ENCODE results near the gene NUDT5.

NUDT5 gene

DNA sequence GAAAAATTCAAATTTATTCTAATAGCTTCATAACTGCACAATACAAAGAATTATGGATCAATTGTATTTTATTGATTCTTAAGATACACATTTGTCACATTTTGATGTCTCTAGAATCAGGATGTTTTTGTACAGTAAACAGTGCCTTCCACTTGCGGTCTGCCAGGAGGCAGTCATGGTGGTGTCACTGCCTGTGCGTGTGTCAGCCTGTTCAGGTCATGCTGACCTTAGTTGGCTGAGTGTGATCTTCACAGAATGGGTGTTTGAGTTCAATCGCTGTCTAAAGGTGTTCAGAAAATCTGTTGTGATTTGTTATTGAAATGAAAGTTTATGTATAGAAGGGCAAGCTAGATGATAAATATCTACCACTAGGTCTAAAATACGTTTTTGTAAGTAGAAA lies 45.5 kb downstream of the NUDT5 start:
- Histone ChIP-seq H3K9me3 (ENCODE audit: insufficient read depth, low read length) (no peaks in the 10 kb centered on the region), H3K36me3 (ENCODE audit: low read length) (no peaks in the 10 kb centered on the region), H4K20me1 (ENCODE audit: low read depth, low read length) (no peaks in the 10 kb centered on the region), H3F3A (ENCODE audit: insufficient read depth) (no peaks in the 10 kb centered on the region), H3K79me2 (ENCODE audit: insufficient read depth, low read length) (no peaks in the 10 kb centered on the region), H3K27me3 (ENCODE audit: low read length) (no peaks in the 10 kb centered on the region), H2AFZ (ENCODE audit: low read depth, low read length, severe bottlenecking) (no peak overlapping the region), H3K4me3 (ENCODE audit: insufficient read depth, low read length, poor library complexity, severe bottlenecking) (no peak overlapping the region), H3K9me2 (replicated peaks; ENCODE audit: insufficient read depth, low read length) (no peaks in the 10 kb centered on the region), H3K27ac (ENCODE audit: low read depth, low read length) (no peak overlapping the region), H3K9ac (ENCODE audit: low read length) (no peak overlapping the region), H3K4me2 (ENCODE audit: low read depth, low read length, poor library complexity, severe bottlenecking) (no peak overlapping the region)
- no peak for TF ChIP-seq EZH2phosphoT487 (conservative IDR thresholded peaks at IDR 0.05; ENCODE audit: low read length)
- TF ChIP-seq, protein P1, sequence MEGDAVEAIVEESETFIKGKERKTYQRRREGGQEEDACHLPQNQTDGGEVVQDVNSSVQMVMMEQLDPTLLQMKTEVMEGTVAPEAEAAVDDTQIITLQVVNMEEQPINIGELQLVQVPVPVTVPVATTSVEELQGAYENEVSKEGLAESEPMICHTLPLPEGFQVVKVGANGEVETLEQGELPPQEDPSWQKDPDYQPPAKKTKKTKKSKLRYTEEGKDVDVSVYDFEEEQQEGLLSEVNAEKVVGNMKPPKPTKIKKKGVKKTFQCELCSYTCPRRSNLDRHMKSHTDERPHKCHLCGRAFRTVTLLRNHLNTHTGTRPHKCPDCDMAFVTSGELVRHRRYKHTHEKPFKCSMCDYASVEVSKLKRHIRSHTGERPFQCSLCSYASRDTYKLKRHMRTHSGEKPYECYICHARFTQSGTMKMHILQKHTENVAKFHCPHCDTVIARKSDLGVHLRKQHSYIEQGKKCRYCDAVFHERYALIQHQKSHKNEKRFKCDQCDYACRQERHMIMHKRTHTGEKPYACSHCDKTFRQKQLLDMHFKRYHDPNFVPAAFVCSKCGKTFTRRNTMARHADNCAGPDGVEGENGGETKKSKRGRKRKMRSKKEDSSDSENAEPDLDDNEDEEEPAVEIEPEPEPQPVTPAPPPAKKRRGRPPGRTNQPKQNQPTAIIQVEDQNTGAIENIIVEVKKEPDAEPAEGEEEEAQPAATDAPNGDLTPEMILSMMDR (IDR thresholded peaks at IDR 0.05; ENCODE audit: insufficient read depth, low read length, poor library complexity, severe bottlenecking): no peak

DNA sequence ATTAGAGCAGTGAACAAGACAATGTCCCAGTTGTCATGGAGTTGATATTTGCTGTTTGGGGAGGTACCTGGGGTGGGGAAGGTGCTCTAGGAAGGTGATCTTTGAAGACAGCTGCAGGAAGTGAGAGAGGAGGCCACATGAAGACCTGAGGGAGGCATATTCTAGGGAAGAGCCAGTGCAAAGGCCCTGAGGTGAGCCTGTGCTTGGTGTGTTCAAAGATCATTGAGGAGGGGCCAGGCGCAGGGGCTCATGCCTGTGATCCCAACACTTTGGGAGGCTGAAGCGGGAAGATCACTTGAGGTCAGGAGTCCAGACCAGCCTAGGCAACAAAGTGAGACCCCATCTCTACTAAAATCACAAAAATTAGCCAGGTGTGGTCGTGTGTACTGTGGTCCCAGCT lies 51.2 kb downstream of the NUDT5 start:
- Histone ChIP-seq H3K27me3 (ENCODE audit: low read length) (no peaks in the 10 kb centered on the region), H3K9me3 (ENCODE audit: insufficient read depth, low read length) (no peaks in the 10 kb centered on the region), H2AFZ (ENCODE audit: low read depth, low read length, severe bottlenecking) (no peak overlapping the region), H3F3A (ENCODE audit: insufficient read depth) (no peaks in the 10 kb centered on the region), H4K20me1 (ENCODE audit: low read depth, low read length) (no peaks in the 10 kb centered on the region), H3K27ac (ENCODE audit: low read depth, low read length) (no peak overlapping the region), H3K36me3 (ENCODE audit: low read length) (peaks cover 3% of the 10 kb centered on the region; the same call in 1 of the 2 replicates), H3K9me2 (replicated peaks; ENCODE audit: insufficient read depth, low read length) (no peaks in the 10 kb centered on the region), H3K4me3 (ENCODE audit: insufficient read depth, low read length, poor library complexity, severe bottlenecking) (no peak overlapping the region), H3K9ac (ENCODE audit: low read length) (no peak overlapping the region), H3K79me2 (ENCODE audit: insufficient read depth, low read length) (no peaks in the 10 kb centered on the region), H3K4me2 (ENCODE audit: low read depth, low read length, poor library complexity, severe bottlenecking) (no peak overlapping the region)
- TF ChIP-seq, protein P1 (IDR thresholded peaks at IDR 0.05; ENCODE audit: insufficient read depth, low read length, poor library complexity, severe bottlenecking): no peak
- TF ChIP-seq EZH2phosphoT487 (conservative IDR thresholded peaks at IDR 0.05; ENCODE audit: low read length): no peak

DNA sequence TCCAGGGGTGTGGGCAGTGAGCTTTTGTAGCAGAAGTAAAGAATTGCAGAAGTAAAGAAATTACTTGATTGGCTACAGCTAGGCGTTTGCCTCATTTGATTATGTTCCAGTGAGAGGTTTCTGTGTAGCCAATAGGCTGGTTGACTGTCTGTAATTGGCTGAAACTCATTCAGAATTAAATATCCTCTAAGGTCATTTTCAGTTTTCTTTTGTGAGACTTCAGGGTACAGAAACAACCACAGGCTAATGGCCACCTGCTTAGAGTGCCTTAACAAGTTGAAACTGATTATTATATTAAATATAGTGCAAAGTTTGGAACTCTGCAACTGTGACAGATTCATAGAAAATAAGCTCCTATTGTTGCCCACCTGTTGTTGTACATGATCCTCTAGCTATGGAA lies 55.7 kb downstream of the NUDT5 start:
- no peaks in the 10 kb centered on the region for H4K20me1 ChIP-seq (ENCODE audit: low read depth, low read length)

More for the DNA sequence above, 55.7 kb downstream of the NUDT5 start:
- Histone ChIP-seq H3F3A (ENCODE audit: insufficient read depth) (no peaks in the 10 kb centered on the region), H3K4me3 (ENCODE audit: insufficient read depth, low read length, poor library complexity, severe bottlenecking) (no peak overlapping the region), H3K27me3 (ENCODE audit: low read length) (no peaks in the 10 kb centered on the region), H3K27ac (ENCODE audit: low read depth, low read length) (no peak overlapping the region), H3K9me2 (replicated peaks; ENCODE audit: insufficient read depth, low read length) (no peaks in the 10 kb centered on the region), H3K79me2 (ENCODE audit: insufficient read depth, low read length) (no peaks in the 10 kb centered on the region), H3K9me3 (ENCODE audit: insufficient read depth, low read length) (no peaks in the 10 kb centered on the region), H3K9ac (ENCODE audit: low read length) (no peak overlapping the region), H3K4me2 (ENCODE audit: low read depth, low read length, poor library complexity, severe bottlenecking) (no peak overlapping the region), H2AFZ (ENCODE audit: low read depth, low read length, severe bottlenecking) (no peak overlapping the region), H3K36me3 (ENCODE audit: low read length) (peaks cover 3% of the 10 kb centered on the region; the same call in 1 of the 2 replicates)
- TF ChIP-seq EZH2phosphoT487 (conservative IDR thresholded peaks at IDR 0.05; ENCODE audit: low read length): no peak
- TF ChIP-seq, protein P1 (IDR thresholded peaks at IDR 0.05; ENCODE audit: insufficient read depth, low read length, poor library complexity, severe bottlenecking): no peak
